GM12878 (cell line): Measurements from ENCODE around the gene SRRM5. TPM values are rescaled to one million over a fixed set of nuclear protein-coding genes. Genes with fewer than 3 reads are reported as not detected.
"Not testable (repeated sequence)": the region's sequence is repeated elsewhere in the genome, so short reads cannot be mapped to it uniquely, and the experiment has no call there.

Experiments used
- ATAC-seq: fragments of 200-7000 bp; cut with Tn5 transposase; 3 replicates; pipeline ENCODE4 v1.9.1; 2020; ENCODE audit warnings: mild to moderate bottlenecking, moderate library complexity
- BruUV-seq: library from RNA; stranded (reverse); fragments of 400-500 nt; replicated peaks from 2 replicates; lab custom pipeline; 2021; lab: Mats Ljungman, UMichigan
- CTCF ChIA-PET: fragments of 300-600 bp; sonication (Branson Sonifier 250); formaldehyde crosslinking; extraction: SDS; loops from one replicate; lab custom pipeline; 2021; ENCODE audit warnings: inconsistent platforms; lab: Yijun Ruan, JAX
- POLR2A ChIA-PET: fragments of 350-600 bp; formaldehyde crosslinking; extraction: SDS; loops from one replicate; lab custom pipeline; 2021; ENCODE audit warnings: inconsistent platforms; lab: Charles Lee
- RAD21 ChIA-PET: fragments of 300-600 bp; sonication (Branson Sonifier 250); formaldehyde crosslinking; loops from one replicate; lab custom pipeline; 2023; ENCODE audit warnings: antibody characterized with exemption; ENCODE audit not compliant: unreplicated experiment; lab: Charles Lee
- SMC1A ChIA-PET: fragments of 300-600 bp; sonication (Branson Sonifier 250); formaldehyde crosslinking; loops from one replicate; lab custom pipeline; 2023; ENCODE audit not compliant: unreplicated experiment, uncharacterized antibody; lab: Charles Lee
- DNase-seq: peaks from one replicate; pipeline ENCODE4 v3.0.0-alpha.2; 2011; ENCODE audit warnings: low read depth, low spot score
- FAIRE-seq: peaks from 3 replicates; lab custom pipeline; 2011; peaks lifted over from hg19 to GRCh38; lab: Jason Lieb, UNC
- H2AFZ ChIP-seq: 2 replicates; pipeline ENCODE4 v1.6.0; 2011; ENCODE audit warnings: low read depth, low read length, control low read depth; ENCODE audit not compliant: control insufficient read depth
- H3K27ac ChIP-seq: 2 replicates; pipeline ENCODE4 v1.5.1; 2011; ENCODE audit warnings: control low read depth; ENCODE audit not compliant: control insufficient read depth, insufficient read depth
- H3K27me3 ChIP-seq, 2 experiments: replicated peaks in 1 of 2; 2 replicates each; pipeline versions ENCODE4 v1.6.0 to v1.6.1; 2011; ENCODE audit warnings: low read length in 1 of 2; ENCODE audit not compliant: control insufficient read depth in 2 of 2, insufficient read depth in 2 of 2
- H3K36me3 ChIP-seq, 2 experiments: 2 replicates each; pipeline ENCODE4 v1.5.1; 2011; ENCODE audit warnings: low read length in 1 of 2; ENCODE audit not compliant: control insufficient read depth in 2 of 2, insufficient read depth in 2 of 2
- H3K4me1 ChIP-seq: 2 replicates; pipeline ENCODE4 v1.6.1; 2011; ENCODE audit warnings: mild to moderate bottlenecking, low read length, moderate library complexity, mixed read lengths; ENCODE audit not compliant: control insufficient read depth, insufficient read depth
- H3K4me2 ChIP-seq: 2 replicates; pipeline ENCODE4 v1.6.0; 2011; ENCODE audit warnings: control low read depth; ENCODE audit not compliant: control insufficient read depth, insufficient read depth
- H3K4me3 ChIP-seq: fragments of 200-600 bp; sonication (generic); 2 replicates; pipeline ENCODE4 v1.5.1; 2016
- H3K79me2 ChIP-seq: 2 replicates; pipeline ENCODE4 v1.6.0; 2011; ENCODE audit warnings: low read length; ENCODE audit not compliant: control insufficient read depth, insufficient read depth
- H3K9ac ChIP-seq: 2 replicates; pipeline ENCODE4 v1.8.0; 2011; ENCODE audit warnings: low read length, control low read depth, mixed read lengths; ENCODE audit not compliant: control insufficient read depth, insufficient read depth
- H3K9me3 ChIP-seq: replicated peaks from 3 replicates; pipeline ENCODE4 v1.5.1; 2011; ENCODE audit warnings: mild to moderate bottlenecking, low read length; ENCODE audit not compliant: control insufficient read depth, insufficient read depth
- H4K20me1 ChIP-seq: 2 replicates; pipeline ENCODE4 v1.6.0; 2011; ENCODE audit not compliant: control insufficient read depth, insufficient read depth
- CREB1 ChIP-seq: IDR thresholded peaks from 2 replicates; pipeline ENCODE4 v1.6.1; 2012; ENCODE audit warnings: low read depth, mild to moderate bottlenecking, inconsistent platforms
- NBN ChIP-seq: fragments of 450-650 bp; IDR thresholded peaks from 2 replicates; pipeline ENCODE4 v1.6.1; 2016
- NR2C1 ChIP-seq: fragments of 450-650 bp; IDR thresholded peaks from 2 replicates; pipeline ENCODE4 v1.6.1; 2017; ENCODE audit warnings: antibody characterized with exemption, mild to moderate bottlenecking, moderate library complexity
- PML ChIP-seq: IDR thresholded peaks from 2 replicates; pipeline ENCODE4 v1.6.1; 2012; ENCODE audit warnings: low read length, inconsistent platforms
- RELB ChIP-seq: fragments of 450-650 bp; IDR thresholded peaks from 2 replicates; pipeline ENCODE4 v1.6.1; 2017; ENCODE audit warnings: low read depth, mild to moderate bottlenecking, moderate library complexity
- WGBS: methylation state at CpG from one replicate; pipeline ENCODE4 v1.1.6; 2016; ENCODE audit warnings: low lambda C conversion rate; ENCODE audit not compliant: insufficient replicate concordance, insufficient coverage; ENCODE audit errors: missing lambda C conversion rate; 5-methylcytosine and 5-hydroxymethylcytosine counted together
- in situ Hi-C: fragments of 300-500 bp; cut with MboI; formaldehyde crosslinking; loops from 9 replicates; pipeline ENCODE4 v1.14.3; 2018; ENCODE audit warnings: mixed read lengths
- intact Hi-C: fragments of 100-400 bp; cut with micrococcal nuclease; formaldehyde crosslinking; loops from one replicate; pipeline ENCODE4 v1.14.2; 2022; ENCODE audit not compliant: unreplicated experiment
- polyA plus RNA-seq, 11 experiments: library from polyadenylated mRNA; depleted of rRNA in 4 of 11; unstranded in 6 of 11; stranded (reverse) in 5 of 11; fragments of >200 nt; fragmentation: Nextera tagmentation in 4 of 11; fragmentation: Illumina TruSeq in 1 of 11; extraction: Ambion mirVana in 4 of 11; extraction: Trizol in 1 of 11; gene quantifications; 1 replicate in 1 of 11; 2 replicates in 10 of 11; pipeline versions ENCODE4 v1.2.1 to v1.2.3, GENCODE V29; 2011 to 2016; ENCODE audit warnings: inconsistent platforms in 2 of 11, missing spikeins in 2 of 11, low read depth in 1 of 11
- total RNA-seq, 4 experiments: library from RNA; depleted of rRNA in 3 of 4; stranded (reverse); fragments of >200 nt in 3 of 4; fragmentation: Illumina TruSeq in 1 of 4; extraction: Trizol in 1 of 4; gene quantifications; 2 replicates each; pipeline versions ENCODE4 v1.2.1 to v1.2.3, GENCODE V29; 2013 to 2021

The SRRM5 gene
- total and polyA plus RNA-seq, 10 of the 15 experiments (the other 5 are each of a cell fraction or from before 2014, with no cell fraction given) = 0.06 to 0.38 (median 0.24) TPM; not detected in 2

- RAD21 ChIA-PET, intact Hi-C loops, H4K20me1 ChIP-seq, H3K4me2 ChIP-seq, H3K4me1 ChIP-seq, DNase-seq, SMC1A ChIA-PET, H3K36me3 ChIP-seq, POLR2A ChIA-PET, ATAC-seq, H3K9ac ChIP-seq, H2AFZ ChIP-seq, H3K79me2 ChIP-seq, H3K9me3 ChIP-seq, in situ Hi-C loops, H3K27ac ChIP-seq, FAIRE-seq, BruUV-seq, H3K4me3 ChIP-seq: not testable (repeated sequence)
- 65% methylated on average over 2 of the region's 2 CpGs for WGBS
- CTCF ChIA-PET = interaction anchor here (1.6 kb wide), 1 partner anchor 115 kb away, joined by 4 read pairs; no protein-coding TSS in a partner anchor
- H3K27me3 ChIP-seq = peaks cover 10 to 17% of the 10 kb centered on the region in 2 experiments
These were observed 23.7 kb downstream of the SRRM5 start for GRCh38 chr19:43635561-43635940.

- FAIRE-seq = no peak
- in situ Hi-C loops = no loop called here
These were observed 24.3 kb downstream of the SRRM5 start for GRCh38 chr19:43636121-43636683.

More at GRCh38 chr19:43636121-43636683, 24.3 kb downstream of the SRRM5 start:
- Histone ChIP-seq H3K27ac (no peak overlapping the region), H3K36me3 (no peaks in the 10 kb centered on the region), H3K79me2 (no peaks in the 10 kb centered on the region), H3K9ac (no peak overlapping the region)
- POLR2A ChIA-PET = no interaction called here
- CTCF ChIA-PET = no interaction called here
- DNase-seq = no peak
- TF ChIP-seq RELB (no peak), NBN (no peak), NR2C1 (no peak), CREB1 (no peak), PML (no peak)
- TF ChIP-seq, all 136 proteins: peak for 0
- Histone ChIP-seq H3K9me3 (no peaks in the 10 kb centered on the region), H3K4me1 (peaks cover 5% of the 10 kb centered on the region), H3K27me3 (peaks cover 10 to 19% of the 10 kb centered on the region in 2 experiments), H4K20me1 (no peaks in the 10 kb centered on the region), H2AFZ (no peak overlapping the region), H3K4me3 (no peak overlapping the region), H3K4me2 (no peak overlapping the region)
- no TSS peak for BruUV-seq
- ATAC-seq = no peak
- ChIA-PET SMC1A (no interaction called here), RAD21 (no interaction called here)
- intact Hi-C loops = no loop called here
- 41% methylated on average over 14 of the region's 14 CpGs for WGBS
